K562 (cell line): Measurements from ENCODE around the gene MME. TPM values are rescaled to one million over a fixed set of nuclear protein-coding genes. Genes with fewer than 3 reads are reported as not detected.

Experiments
- ATAC-seq: fragments of 200-7000 bp; cut with Tn5 transposase; 3 replicates; pipeline ENCODE4 v1.9.1; 2020; ENCODE audit warnings: moderate library complexity
- BruUV-seq: library from RNA; stranded (reverse); fragments of 400-500 nt; replicated peaks from 2 replicates; lab custom pipeline; 2021; lab: Mats Ljungman, UMichigan
- CTCF ChIA-PET: fragments of 300-600 bp; formaldehyde crosslinking; extraction: SDS; loops from one replicate; lab custom pipeline; 2021; ENCODE audit warnings: low intra/inter-chr PET ratio; lab: Yijun Ruan, JAX
- POLR2A ChIA-PET: fragments of 300-600, 350-650 bp; sonication (Branson Sonifier 250); formaldehyde crosslinking; extraction: SDS; loops from one replicate; lab custom pipeline; 2021; ENCODE audit warnings: antibody characterized with exemption, inconsistent platforms; lab: Yijun Ruan, JAX
- DNase-seq, 4 experiments: peaks; one replicate each; pipeline versions ENCODE4 v3.0.0 to v3.0.0-alpha.2; 2011 to 2018; ENCODE audit warnings: low spot score in 3 of 4, mixed read lengths in 3 of 4; ENCODE audit errors: extremely low read depth in 1 of 4
- FAIRE-seq: peaks from 2 replicates; lab custom pipeline; 2011; peaks lifted over from hg19 to GRCh38; lab: Jason Lieb, UNC
- H2AFZ ChIP-seq: 2 replicates; pipeline ENCODE4 v1.6.0; 2011; ENCODE audit warnings: low read depth, low read length, control low read depth, inconsistent platforms
- H3K27ac ChIP-seq: fragments of 200-600 bp; 3 replicates; pipeline ENCODE4 v1.8.0; 2011; ENCODE audit warnings: low read depth, mild to moderate bottlenecking, control low read depth, inconsistent platforms, low read length, moderate library complexity, mixed read lengths; ENCODE audit errors: extremely low read depth
- H3K27me3 ChIP-seq, 2 experiments: fragments of 300-600 bp in 1 of 2; 2 replicates in 1 of 2; 3 replicates in 1 of 2; pipeline versions ENCODE4 v1.6.0 to v1.8.0; 2011; ENCODE audit warnings: inconsistent platforms in 2 of 2, low read length in 2 of 2, mild to moderate bottlenecking in 1 of 2, mixed read lengths in 1 of 2, moderate library complexity in 1 of 2; ENCODE audit not compliant: control insufficient read depth in 2 of 2, insufficient read depth in 2 of 2
- H3K36me3 ChIP-seq: fragments of 300-600 bp; 3 replicates; pipeline ENCODE4 v1.8.0; 2011; ENCODE audit warnings: mild to moderate bottlenecking, low read length, inconsistent platforms; ENCODE audit not compliant: control insufficient read depth, insufficient read depth
- H3K4me1 ChIP-seq, 2 experiments: fragments of 200-600 bp in 1 of 2; replicated peaks in 1 of 2; 2 replicates in 1 of 2; 3 replicates in 1 of 2; pipeline versions ENCODE4 v1.5.1 to v1.8.0; 2011; ENCODE audit warnings: inconsistent platforms in 2 of 2, low read length in 2 of 2, mild to moderate bottlenecking in 1 of 2, mixed read lengths in 1 of 2, moderate library complexity in 1 of 2; ENCODE audit not compliant: control insufficient read depth in 2 of 2, insufficient read depth in 2 of 2
- H3K4me2 ChIP-seq: 2 replicates; pipeline ENCODE4 v1.6.1; 2011; ENCODE audit warnings: low read length, control low read depth, inconsistent platforms, mixed read lengths; ENCODE audit not compliant: insufficient read depth
- H3K4me3 ChIP-seq: fragments of 200-600 bp; sonication (generic), shearing (Covaris generic); 2 replicates; pipeline ENCODE4 v1.5.1; 2016; ENCODE audit warnings: control low read depth, inconsistent platforms
- H3K79me2 ChIP-seq: fragments of 200-600 bp; 3 replicates; pipeline ENCODE4 v1.8.0; 2011; ENCODE audit warnings: low read length, inconsistent platforms; ENCODE audit not compliant: control insufficient read depth, insufficient read depth
- H3K9ac ChIP-seq, 2 experiments: 2 replicates each; pipeline versions ENCODE4 v1.6.0 to v1.6.1; 2011; ENCODE audit warnings: low read depth in 2 of 2, low read length in 2 of 2, control low read depth in 1 of 2, inconsistent platforms in 1 of 2, mild to moderate bottlenecking in 1 of 2, mixed read lengths in 1 of 2; ENCODE audit not compliant: insufficient read depth in 1 of 2
- H3K9me1 ChIP-seq: one replicate; pipeline ENCODE4 v1.6.0; 2011; ENCODE audit warnings: inconsistent platforms, mild to moderate bottlenecking, low read length, moderate library complexity; ENCODE audit not compliant: control insufficient read depth, insufficient read depth
- H3K9me3 ChIP-seq: replicated peaks from 2 replicates; pipeline ENCODE4 v1.5.1; 2011; ENCODE audit warnings: low read depth, low read length, inconsistent platforms; ENCODE audit not compliant: control insufficient read depth, insufficient read depth
- H4K20me1 ChIP-seq: replicated peaks from 2 replicates; pipeline ENCODE4 v1.6.1; 2011; ENCODE audit warnings: low read length, inconsistent platforms, mixed read lengths; ENCODE audit not compliant: control insufficient read depth, insufficient read depth
- ESRRB ChIP-seq: fragments of 250-450 bp; sonication (Bioruptor Pico); IDR thresholded peaks from 2 replicates; pipeline ENCODE4 v1.5.0; 2020; ENCODE audit warnings: mild to moderate bottlenecking, moderate library complexity, borderline replicate concordance
- NEUROD1 ChIP-seq: fragments of 150-350 bp; IDR thresholded peaks from 2 replicates; pipeline ENCODE4 v1.6.1; 2014; ENCODE audit warnings: borderline replicate concordance, low read length, low read depth; ENCODE audit not compliant: partially characterized antibody
- NFXL1 ChIP-seq: fragments of 450-650 bp; formaldehyde crosslinking; IDR thresholded peaks from 2 replicates; pipeline ENCODE4 v1.4.0; 2021; ENCODE audit warnings: mild to moderate bottlenecking
- TAF1 ChIP-seq: IDR thresholded peaks from 2 replicates; pipeline ENCODE4 v1.6.1; 2011; ENCODE audit warnings: mild to moderate bottlenecking, low read length, moderate library complexity; ENCODE audit not compliant: insufficient read depth, control insufficient read depth, severe bottlenecking; ENCODE audit errors: extremely low read depth
- TAF9B ChIP-seq: fragments of 450-650 bp; IDR thresholded peaks from 2 replicates; pipeline ENCODE4 v1.6.1; 2018; ENCODE audit warnings: mild to moderate bottlenecking; ENCODE audit not compliant: partially characterized antibody
- ZNF134 ChIP-seq: fragments of 250-450 bp; sonication (Bioruptor Pico); conservative IDR thresholded peaks from 2 replicates; pipeline ENCODE4 v1.4.0; 2020
- ZNF175 ChIP-seq: fragments of 200-800 bp; sonication (Bioruptor generic); IDR thresholded peaks from 2 replicates; pipeline ENCODE4 v1.6.1; 2016; ENCODE audit warnings: low read depth, mild to moderate bottlenecking, missing genetic modification characterization, missing compliant biosample characterization
- WGBS: fragments of 100-300 bp; shearing (Covaris generic); methylation state at CpG from one replicate; pipeline ENCODE4 v1.1.6; 2016; ENCODE audit warnings: low coverage, mixed read lengths; ENCODE audit not compliant: insufficient coverage; ENCODE audit errors: missing lambda C conversion rate; 5-methylcytosine and 5-hydroxymethylcytosine counted together
- in situ Hi-C: fragments of 300-500 bp; cut with MboI; formaldehyde crosslinking; loops from 4 replicates; pipeline ENCODE4 v1.15.0; 2018; ENCODE audit warnings: inconsistent platforms, mixed read lengths
- intact Hi-C: fragments of 100-400 bp; cut with micrococcal nuclease; formaldehyde crosslinking; loops from 2 replicates; pipeline ENCODE4 v1.14.2; 2022
- polyA plus RNA-seq, 8 experiments: library from polyadenylated mRNA; depleted of rRNA in 4 of 8; stranded (reverse) in 5 of 8; unstranded in 3 of 8; fragments of >200 nt; fragmentation: Nextera tagmentation in 2 of 8; fragmentation: Illumina TruSeq in 1 of 8; extraction: Ambion mirVana in 2 of 8; extraction: Trizol in 1 of 8; gene quantifications; 2 replicates each; pipeline versions ENCODE4 v1.2.1 to v1.2.3, GENCODE V29; 2011 to 2014; ENCODE audit warnings: inconsistent platforms in 1 of 8, missing spikeins in 1 of 8
- total RNA-seq, 7 experiments: library from RNA; depleted of rRNA in 6 of 7; stranded (reverse); fragments of >200 nt in 6 of 7; fragmentation: Illumina TruSeq in 2 of 7; extraction: Trizol in 2 of 7; gene quantifications; 2 replicates each; pipeline versions ENCODE4 v1.2.1 to v1.2.3, GENCODE V29; 2011 to 2021; ENCODE audit warnings: low replicate concordance in 1 of 7
- TF ChIP-seq, protein P1 (sequence below): fragments of 200-800 bp; sonication (Bioruptor generic); IDR thresholded peaks from 2 replicates; pipeline ENCODE4 v1.6.1; 2017; ENCODE audit warnings: missing genetic modification characterization, missing compliant biosample characterization
- TF ChIP-seq, protein P2 (sequence below): fragments of 250-450 bp; sonication (Bioruptor Pico); IDR thresholded peaks from 2 replicates; pipeline ENCODE4 v1.5.0; 2021
- TF ChIP-seq, protein P3 (sequence below), 2 experiments: IDR thresholded peaks; 2 replicates each; pipeline ENCODE4 v1.6.1; 2012; ENCODE audit warnings: improper control_type of control experiment in 2 of 2, low read depth in 2 of 2, low read length in 2 of 2, borderline replicate concordance in 1 of 2

Gene MME
- total and polyA plus RNA-seq, 9 of the 15 experiments (the other 6 are each of a cell fraction or from before 2014, with no cell fraction given), result 0.80 to 8.6 (median 2.5) TPM

DNA sequence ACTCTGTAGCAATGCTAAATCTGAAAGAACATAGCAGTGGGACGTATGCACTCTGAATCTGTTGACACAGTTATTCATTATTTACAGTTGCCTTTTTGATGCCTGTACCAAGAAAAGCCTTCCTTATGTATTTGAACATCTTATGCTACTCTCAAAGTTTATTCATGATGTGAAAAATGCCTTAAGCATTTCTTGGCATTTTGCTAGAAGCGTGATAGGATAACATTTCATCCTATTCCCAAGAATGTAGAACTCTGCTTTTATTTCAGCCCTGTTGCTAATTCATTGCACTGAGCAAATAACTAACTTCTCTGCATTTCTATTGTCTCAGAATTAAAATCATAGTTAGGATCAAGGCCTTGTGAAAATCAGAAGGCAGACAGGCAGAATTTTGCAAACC is 107.9 kb downstream of the MME start:
- H3K79me2 ChIP-seq, result no peaks in the 10 kb centered on the region
- no peak for DNase-seq
- no peaks in the 10 kb centered on the region for H3K9me3 ChIP-seq
- no peak for FAIRE-seq
- no peak for ATAC-seq
- H3K4me3 ChIP-seq, result no peak overlapping the region
- 67% methylated on average over 2 of the region's 2 CpGs for WGBS
- H3K4me1 ChIP-seq, result 0 out of 5 replicates have a peak, but pooled peaks cover 0 to 4% of the 10 kb centered on the region in 2 experiments
- H3K9me1 ChIP-seq, result no peaks in the 10 kb centered on the region
- POLR2A ChIA-PET, result no interaction called here
- in situ Hi-C loops, result no loop called here
- no peaks in the 10 kb centered on the region for H3K36me3 ChIP-seq
- TF ChIP-seq NFXL1 (CRISPR knock-in tag) (no peak), TAF9B (no peak), ZNF175 (CRISPR knock-in tag) (no peak)
- no peak overlapping the region for H2AFZ ChIP-seq
- no peak overlapping the region for H3K27ac ChIP-seq
- H4K20me1 ChIP-seq, result no peaks in the 10 kb centered on the region
- no TSS peak for BruUV-seq
- CTCF ChIA-PET, result no interaction called here
- H3K9ac ChIP-seq, result no peak overlapping the region
- no peaks in the 10 kb centered on the region for H3K27me3 ChIP-seq
- intact Hi-C loops, result no loop called here
- no peak overlapping the region for H3K4me2 ChIP-seq

DNA sequence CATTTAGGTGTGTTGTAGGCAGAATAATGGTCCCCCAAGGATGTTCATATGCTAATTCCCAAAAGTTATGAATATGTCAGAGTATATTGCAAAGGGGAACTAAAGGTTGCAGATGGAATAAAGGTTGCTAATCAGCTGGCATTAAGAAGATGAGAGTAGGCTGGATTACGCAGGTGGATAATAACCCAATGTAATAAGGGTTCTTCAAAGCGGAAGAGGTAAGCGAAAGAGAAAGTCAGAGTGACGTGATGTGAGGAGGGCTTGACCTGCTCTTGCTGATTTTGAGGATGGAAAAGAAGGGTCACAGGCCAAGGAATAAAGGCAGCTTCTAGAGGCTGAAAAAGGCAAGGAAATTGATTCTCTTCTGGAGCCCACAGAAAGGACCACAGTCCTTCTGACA is 109.4 kb downstream of the MME start:
- Histone ChIP-seq H3K27me3 (no peaks in the 10 kb centered on the region), H3K36me3 (no peaks in the 10 kb centered on the region), H3K79me2 (no peaks in the 10 kb centered on the region), H3K4me1 (0 out of 5 replicates have a peak, but pooled peaks cover 0 to 4% of the 10 kb centered on the region in 2 experiments), H3K9me1 (no peaks in the 10 kb centered on the region), H3K4me3 (no peak overlapping the region), H3K4me2 (no peak overlapping the region), H4K20me1 (no peaks in the 10 kb centered on the region), H3K9ac (no peak overlapping the region), H3K27ac (no peak overlapping the region), H3K9me3 (no peaks in the 10 kb centered on the region), H2AFZ (peak overlapping the region; percentile 11; the same call in 1 of the 2 replicates)
- in situ Hi-C loops, result no loop called here
- ChIA-PET POLR2A (interaction anchor here (0.7 kb wide), 1 partner anchor 45 kb away, joined by 3 read pairs; no protein-coding TSS in a partner anchor), CTCF (no interaction called here)
- intact Hi-C loops, result no loop called here
- no TSS peak for BruUV-seq
- no peak for ATAC-seq
- FAIRE-seq, result no peak
- no peak for DNase-seq
- 78% methylated on average over 4 of the region's 4 CpGs for WGBS
- TF ChIP-seq NEUROD1 (no peak), ESRRB (CRISPR knock-in tag) (no peak), TAF1 (no peak), ZNF134 (CRISPR knock-in tag) (no peak)
- TF ChIP-seq, protein P1, sequence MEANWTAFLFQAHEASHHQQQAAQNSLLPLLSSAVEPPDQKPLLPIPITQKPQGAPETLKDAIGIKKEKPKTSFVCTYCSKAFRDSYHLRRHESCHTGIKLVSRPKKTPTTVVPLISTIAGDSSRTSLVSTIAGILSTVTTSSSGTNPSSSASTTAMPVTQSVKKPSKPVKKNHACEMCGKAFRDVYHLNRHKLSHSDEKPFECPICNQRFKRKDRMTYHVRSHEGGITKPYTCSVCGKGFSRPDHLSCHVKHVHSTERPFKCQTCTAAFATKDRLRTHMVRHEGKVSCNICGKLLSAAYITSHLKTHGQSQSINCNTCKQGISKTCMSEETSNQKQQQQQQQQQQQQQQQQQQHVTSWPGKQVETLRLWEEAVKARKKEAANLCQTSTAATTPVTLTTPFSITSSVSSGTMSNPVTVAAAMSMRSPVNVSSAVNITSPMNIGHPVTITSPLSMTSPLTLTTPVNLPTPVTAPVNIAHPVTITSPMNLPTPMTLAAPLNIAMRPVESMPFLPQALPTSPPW, result no peak
- TF ChIP-seq, protein P2, sequence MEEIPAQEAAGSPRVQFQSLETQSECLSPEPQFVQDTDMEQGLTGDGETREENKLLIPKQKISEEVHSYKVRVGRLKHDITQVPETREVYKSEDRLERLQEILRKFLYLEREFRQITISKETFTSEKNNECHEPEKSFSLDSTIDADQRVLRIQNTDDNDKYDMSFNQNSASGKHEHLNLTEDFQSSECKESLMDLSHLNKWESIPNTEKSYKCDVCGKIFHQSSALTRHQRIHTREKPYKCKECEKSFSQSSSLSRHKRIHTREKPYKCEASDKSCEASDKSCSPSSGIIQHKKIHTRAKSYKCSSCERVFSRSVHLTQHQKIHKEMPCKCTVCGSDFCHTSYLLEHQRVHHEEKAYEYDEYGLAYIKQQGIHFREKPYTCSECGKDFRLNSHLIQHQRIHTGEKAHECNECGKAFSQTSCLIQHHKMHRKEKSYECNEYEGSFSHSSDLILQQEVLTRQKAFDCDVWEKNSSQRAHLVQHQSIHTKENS (CRISPR knock-in tag), result no peak
- TF ChIP-seq, protein P3, sequence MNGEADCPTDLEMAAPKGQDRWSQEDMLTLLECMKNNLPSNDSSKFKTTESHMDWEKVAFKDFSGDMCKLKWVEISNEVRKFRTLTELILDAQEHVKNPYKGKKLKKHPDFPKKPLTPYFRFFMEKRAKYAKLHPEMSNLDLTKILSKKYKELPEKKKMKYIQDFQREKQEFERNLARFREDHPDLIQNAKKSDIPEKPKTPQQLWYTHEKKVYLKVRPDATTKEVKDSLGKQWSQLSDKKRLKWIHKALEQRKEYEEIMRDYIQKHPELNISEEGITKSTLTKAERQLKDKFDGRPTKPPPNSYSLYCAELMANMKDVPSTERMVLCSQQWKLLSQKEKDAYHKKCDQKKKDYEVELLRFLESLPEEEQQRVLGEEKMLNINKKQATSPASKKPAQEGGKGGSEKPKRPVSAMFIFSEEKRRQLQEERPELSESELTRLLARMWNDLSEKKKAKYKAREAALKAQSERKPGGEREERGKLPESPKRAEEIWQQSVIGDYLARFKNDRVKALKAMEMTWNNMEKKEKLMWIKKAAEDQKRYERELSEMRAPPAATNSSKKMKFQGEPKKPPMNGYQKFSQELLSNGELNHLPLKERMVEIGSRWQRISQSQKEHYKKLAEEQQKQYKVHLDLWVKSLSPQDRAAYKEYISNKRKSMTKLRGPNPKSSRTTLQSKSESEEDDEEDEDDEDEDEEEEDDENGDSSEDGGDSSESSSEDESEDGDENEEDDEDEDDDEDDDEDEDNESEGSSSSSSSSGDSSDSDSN (IDR thresholded peaks at IDR 0.05; ENCODE audit: borderline replicate concordance in 1 of 2, low read depth in 2 of 2, low read length in 2 of 2), result no peak
